ENCODE data around the gene CYREN. TPM values are rescaled to one million over a fixed set of nuclear protein-coding genes. Genes with fewer than 3 reads are reported as not detected.

CYREN gene
- total RNA-seq, 1 donor from 2014 or later = 35.8 TPM

DNA sequence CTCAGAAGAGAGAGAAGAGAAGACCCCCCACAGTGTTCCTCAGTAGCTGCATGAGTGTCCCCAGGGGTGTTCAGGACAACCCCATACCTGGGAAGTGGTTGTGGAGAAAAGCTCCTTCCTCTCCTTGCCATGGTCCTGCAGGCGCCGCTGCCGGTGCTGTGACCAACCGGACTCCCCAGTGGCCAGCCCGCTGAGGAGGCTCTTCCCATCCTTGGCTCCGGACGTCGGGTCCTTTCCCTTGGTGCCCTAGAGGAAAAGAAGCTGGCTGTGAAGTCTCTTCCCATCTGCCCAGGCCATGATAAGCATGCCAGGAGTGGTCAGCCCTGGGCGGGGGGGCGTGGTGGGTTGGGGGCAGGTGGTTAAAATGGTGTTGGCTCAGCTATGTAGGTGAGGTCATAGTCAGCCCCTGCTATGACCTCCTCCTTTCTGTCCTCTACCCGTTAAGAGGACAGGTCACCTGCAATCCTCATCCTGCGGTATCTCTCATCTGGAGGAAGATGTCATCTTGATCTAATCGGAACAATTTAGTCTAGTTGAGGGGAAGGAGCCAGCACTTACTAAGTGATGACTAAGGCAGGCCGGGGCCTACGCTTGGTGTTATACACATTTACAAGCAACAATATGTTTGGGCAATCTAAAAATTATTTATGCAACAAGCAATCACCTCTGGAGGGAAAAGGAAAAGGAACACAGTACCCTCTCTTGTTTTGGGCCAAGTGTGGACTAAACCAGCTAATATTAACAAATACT, 27.6 kb upstream of the CYREN start:
- DNase-seq (ENCODE audit: low spot score) = no peak

DNA sequence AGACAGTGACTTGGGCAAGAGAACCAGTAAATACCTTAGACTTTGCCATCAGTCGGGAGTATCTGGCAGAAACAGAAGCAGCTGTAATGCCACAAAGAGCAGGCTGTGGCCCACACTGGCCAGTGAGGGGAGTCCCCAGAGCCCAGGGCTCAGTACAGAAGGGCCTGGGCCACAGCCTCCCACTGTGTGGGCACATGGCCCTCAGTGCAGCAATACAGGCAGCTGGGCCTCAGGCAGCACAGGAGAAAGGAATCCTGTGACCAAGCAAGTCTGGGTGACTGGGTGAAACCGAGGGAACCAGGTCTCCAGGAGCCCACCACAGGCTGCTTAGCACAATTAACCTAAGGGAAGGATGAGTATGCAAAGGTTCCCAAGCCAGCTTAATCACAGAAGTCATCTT, 26.8 kb upstream of the CYREN start:
- DNase-seq (ENCODE audit: low spot score) = no peak

DNA sequence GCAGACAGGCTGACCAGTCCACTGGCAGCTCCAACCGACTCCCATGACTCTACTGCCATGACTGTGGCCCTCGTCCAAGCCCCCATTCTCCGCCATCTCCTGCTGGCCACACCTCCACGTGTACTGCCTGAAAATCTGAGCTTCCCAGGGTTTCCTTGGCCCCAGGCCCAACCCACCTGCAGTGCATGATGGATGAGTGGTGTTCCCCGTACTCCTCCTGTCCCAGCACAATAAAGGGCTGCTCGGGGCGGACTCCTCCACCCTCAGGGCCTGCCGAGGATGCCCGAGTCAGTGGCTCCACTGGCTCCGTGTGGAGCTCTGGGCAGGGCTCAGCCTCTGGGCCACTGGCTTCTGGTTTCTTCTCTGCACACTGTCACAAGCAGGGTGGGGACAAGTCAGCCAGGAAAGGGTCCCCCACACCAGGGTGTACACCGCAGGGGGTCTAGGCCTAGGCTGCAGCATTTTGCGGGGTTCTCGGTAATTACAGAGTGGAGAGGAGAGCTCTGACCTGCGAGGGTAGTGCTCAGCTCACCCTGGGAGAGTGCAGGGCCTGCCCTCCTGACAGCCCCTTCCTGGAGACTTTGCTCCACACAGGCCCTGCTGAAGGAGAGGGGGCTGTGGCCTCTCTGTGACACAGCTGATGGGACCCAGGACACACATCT, 25.6 kb upstream of the CYREN start:
- DNase-seq (ENCODE audit: low spot score) = no peak

DNA sequence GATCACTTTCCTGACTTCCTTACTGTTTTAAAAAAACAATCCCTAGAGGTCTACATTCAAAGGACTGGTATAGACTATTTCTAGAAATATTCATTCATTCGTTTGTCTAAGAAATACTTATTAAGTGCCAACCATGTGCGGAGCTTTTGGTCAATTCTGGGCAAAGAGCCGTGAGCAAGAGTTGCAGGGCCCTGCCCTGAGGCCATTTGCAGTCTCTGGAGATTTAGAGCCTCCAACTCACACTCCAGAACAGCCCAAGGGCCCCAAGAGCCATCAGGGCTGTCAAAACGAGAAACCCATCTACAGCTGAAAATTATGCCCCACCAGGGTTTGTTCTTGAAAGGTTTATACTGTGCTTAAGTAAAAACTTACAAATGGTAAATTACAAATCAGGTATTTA, 24.6 kb upstream of the CYREN start:
- no peak for DNase-seq (ENCODE audit: low spot score)

DNA sequence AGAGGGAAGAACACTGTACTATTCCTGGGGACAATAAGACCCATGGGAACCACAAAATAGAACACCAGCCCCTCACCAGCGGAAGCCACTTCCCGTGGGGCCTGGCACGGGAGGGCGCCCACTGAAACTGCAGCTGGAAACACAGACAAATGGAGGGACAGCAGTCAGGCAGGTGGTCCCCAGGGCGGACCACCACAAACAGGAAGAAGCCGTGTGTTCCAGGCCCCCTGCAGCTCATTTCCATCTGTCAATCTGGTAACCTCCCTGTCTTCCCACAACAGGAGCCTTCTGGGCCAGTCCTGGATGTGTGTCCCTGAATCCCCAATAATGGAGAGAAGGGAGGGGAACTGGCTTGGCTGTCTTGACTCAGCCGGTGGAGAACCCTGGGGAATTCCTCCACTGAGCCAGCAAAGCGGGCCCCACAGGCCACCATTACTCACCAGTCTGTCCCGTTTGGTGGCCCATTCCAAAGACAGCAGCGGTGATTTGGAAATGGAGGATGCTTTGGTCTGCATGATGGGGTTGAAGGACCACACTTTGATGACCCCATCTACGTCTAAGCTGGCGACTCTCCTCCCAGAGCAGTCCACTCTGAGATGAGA, 24.1 kb upstream of the CYREN start:
- DNase-seq (ENCODE audit: low spot score) = no peak

DNA sequence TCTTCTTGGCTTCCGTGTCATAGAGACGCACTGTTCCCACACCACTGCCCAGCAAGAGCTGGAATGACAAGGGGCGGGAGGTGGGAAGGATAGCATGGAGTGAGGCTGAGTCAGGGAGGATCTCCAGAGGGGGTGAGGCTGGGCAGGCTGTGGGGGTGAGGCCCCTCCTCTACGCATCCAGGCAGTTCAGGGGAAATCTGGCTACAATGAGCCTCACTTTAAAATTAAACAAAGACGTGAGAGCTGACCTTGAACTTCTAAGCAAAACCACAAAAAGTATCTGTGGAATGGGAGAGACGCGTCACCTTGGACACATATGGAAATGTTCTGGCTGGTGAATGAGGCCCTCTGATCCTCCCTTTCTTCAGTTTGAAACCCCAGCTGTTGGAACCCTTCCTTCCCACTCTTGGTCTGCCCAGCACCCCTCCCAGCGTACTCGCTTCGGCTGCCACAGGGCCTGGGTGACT, 23.1 kb upstream of the CYREN start:
- DNase-seq (ENCODE audit: low spot score) = no peak

DNA sequence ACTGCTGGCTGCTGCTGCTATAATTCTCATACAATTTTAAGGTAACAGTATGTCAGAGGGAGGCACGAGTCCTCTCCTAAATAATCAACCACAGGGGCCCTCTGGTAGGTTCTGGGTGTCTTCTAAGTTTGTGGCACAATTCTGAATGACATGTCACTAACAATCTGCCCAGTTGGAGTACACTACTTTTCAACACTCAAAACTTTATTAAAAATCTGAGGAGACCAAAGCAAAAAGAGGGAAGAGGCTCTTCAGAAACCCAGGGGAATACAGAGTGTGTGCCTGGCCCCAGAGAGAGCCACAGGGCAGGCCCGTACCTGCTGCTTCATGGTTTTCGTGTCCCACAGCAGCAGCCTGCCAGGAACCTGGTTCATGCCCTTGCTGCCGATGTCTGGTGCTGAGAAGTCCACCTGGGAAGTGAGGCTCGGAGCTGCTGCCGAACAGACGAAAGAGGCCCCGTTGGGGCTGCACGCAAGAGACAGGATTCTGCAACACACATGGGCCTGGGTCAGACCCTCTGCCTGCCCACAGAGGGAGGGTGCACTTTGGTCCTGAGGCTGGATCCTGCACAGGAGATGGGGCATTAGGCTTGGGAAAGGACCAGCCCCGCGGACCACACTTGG, 22.5 kb upstream of the CYREN start:
- DNase-seq (ENCODE audit: low spot score) = no peak

DNA sequence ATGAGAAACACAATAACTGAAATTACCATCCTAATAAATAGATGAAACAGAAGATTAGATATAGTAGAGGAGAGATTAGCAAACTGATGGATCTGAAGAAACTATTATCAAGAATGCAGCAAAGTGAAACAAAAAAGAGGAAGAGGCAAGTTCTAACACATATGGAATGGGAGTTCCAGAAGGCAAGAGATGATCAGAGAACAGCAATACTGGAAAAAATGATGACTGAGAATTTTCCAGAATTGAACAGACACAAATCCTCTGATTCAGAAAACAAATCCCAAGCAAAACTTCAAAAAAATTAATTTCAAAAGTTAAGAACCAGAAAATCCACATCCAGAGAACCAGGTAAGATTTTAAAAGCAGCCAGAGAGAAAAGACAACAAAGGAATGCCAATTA, 20.2 kb upstream of the CYREN start:
- no peak for DNase-seq (ENCODE audit: low spot score)

DNA sequence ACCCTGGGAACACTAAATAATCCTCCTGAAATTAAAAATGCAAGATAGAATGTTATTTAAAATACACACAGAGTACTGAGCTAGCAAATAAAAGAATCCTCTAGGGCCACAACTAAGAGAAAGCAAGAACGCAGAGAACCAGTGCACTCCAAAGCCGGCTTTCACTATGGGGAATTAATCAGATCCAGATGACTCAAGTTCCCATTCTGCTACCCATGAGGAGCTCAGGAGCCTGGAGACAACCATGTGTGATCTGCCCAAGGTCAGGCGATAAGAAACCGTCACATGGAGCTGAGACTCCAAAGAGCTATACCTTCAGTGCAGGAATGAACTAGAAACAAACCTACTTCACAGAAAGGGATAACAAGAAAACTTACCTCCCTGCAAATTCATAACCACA, 19.5 kb upstream of the CYREN start:
- no peak for DNase-seq (ENCODE audit: low spot score)

DNA sequence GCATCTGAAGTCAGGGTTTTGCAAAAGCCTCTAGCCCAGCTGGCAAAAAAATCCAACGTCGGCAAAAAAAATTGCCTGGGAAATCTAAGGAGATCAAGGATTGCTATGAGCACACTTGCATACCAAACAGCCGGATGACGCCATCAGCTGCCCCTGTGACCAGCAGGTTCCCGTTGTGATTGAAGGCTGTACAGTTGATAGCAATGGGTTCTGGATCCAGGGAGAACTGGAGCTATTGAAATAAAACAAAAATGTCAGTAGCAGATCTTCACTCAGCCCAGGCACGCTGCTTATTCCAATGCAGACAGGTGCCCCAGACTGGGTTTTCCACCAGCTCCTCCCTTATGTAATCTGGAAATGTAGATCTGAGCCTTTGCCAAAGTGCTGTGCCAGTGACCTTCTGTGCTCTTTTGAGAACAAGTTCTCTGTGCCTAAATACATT, 18.7 kb upstream of the CYREN start:
- peak; percentile 55 for DNase-seq (ENCODE audit: low spot score)

DNA sequence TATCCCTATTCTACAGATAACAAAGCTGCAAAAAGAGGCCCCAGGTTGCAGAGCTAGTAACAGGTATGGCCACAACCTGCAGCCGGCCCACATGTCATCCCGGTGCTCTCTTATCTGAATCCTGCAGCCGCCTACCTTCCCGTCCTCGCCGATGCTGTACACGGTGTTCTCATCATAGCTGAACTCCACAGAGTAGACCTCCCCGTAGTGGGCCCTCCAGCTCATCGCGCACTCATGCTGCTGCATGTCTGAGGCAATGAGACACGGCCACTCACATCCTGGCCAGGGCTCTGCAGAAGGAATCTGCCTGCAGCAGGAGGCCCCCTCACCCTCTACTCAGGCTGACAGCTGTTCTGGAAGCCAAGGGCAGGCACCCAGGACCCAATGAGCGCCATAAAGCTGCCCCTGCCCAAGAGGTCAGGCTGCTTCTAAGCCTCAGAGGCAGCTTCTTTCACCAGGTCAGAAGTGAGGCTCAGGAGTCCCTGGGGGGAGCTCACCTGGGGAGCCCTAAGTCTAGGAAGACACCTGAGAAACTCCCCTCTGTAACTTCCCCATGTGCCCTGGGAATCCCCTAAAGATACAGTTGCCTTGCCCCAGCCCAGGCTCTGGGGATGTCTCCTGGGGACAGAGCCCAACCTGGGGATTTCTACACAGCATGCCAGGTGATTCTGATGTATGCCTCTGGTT, 17.9 kb upstream of the CYREN start:
- DNase-seq (ENCODE audit: low spot score) = peak; percentile 65

DNA sequence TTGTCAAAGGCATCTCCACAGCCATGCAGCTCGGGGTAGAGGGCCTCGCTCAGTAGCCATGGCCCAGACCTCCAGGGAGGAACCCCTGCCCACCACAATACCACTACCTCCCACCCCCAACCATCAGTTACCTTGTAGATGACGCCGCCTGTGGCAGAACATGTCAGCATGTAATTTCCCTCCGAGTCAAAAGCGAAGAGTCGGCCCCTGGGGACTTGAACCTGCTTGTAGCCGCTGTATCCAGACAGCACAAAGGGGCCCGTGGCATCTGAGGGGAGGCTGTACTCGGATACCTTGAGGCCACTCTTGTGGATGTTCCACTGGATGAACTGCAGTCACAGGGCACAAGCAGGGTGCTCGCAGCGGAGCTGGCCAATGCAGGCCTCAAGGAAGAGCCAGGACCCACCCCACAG, 16.3 kb upstream of the CYREN start:
- DNase-seq (ENCODE audit: low spot score) = peak; percentile 80

DNA sequence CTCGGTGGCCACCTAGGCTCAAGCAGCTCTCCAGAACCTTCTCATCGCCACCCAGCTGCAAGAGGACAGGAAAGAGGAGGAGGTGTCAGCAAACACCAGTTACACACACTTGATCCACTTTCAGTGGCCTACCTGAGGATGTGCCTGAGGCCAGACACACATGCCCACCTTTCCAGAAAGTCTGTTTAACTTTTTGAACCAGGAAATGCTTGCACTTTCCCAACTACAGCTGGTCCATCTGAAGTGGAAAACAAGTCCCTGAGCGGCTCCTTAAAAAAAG, 15.7 kb upstream of the CYREN start:
- DNase-seq (ENCODE audit: low spot score) = no peak

DNA sequence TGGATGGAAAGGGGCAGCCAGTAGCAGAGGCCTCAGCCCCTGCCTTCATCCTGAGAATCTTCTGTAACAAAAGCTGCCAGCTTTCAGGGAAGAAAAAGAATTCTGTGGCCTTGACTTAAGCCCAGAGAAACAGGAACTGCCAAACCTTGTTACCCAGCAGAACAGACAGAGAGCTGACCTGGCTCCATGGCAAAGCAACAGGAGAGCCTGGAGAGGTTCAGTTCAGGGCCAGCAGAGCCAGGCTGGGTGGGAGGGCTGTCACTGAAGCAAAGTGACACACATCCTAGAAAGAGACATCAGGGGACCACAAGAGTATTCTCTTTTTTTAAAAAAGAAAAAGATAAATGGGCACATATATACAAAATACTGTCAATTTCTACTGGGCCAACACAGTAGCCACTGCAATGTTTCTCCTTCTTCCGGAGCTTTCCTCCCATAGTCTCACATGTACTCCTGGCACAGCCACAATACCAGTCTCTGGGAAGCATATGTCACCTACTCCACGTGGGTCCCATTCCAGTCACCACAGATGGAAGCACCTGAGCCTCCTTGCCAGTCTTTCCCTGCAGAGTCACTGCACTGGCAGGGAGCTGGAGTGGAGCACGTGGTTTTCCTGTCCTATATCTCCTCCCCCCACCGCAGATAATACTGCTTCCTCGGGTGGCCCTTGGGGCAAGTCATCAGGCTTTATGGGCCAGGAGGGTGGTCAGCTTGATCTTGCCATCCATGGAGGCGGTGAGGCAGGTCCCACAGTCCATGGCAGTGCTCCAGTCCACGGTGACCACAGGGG, 15.2 kb upstream of the CYREN start:
- DNase-seq (ENCODE audit: low spot score) = peak; percentile 82

DNA sequence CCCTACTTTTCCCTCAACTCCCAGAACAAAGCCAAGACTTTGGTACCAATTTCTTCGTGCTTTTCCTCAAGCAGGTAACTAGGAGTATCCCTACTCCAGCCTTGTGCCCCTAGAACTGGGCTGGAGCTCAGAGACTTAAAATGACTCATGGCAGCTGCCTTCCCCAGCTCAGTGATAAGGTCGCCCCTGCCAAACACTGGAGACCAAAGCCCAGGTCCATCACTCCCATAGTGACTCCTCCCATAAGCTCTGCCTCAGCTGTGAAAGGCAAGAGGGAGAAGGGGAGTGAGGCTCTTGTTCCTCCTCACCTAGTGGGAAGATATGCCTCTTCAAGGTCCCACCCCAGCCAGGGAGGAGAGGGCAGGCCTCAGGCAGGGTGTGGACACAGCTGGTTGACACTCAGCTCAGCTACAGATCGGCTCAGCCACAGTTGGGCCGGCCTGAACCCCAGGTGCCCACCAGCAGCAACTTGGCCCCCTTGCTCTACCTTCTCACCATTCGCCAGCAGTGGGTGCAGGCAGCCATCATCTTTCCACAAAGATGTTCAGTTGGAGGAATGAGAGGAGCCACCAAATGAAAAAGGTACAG, 13.8 kb upstream of the CYREN start:
- no peak for DNase-seq (ENCODE audit: low spot score)

DNA sequence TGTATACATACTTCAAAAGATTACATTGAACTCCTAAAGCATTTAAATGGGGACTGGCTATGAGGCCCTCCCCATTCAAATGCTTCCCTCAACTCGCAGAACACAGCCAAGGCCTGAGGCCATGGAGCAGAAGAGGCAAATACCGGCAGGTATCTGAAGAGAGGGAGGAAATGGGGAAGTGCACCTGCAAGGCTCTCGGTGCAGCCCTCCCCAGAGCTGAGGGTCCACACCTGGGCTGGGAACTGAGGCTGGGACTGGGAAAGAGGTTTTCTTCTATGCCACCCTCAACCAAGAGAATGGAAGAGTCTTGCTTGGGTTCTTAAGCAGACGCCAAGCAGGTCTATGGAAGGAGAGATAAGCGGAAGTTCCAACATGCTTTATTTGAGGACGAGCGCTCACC, 13.0 kb upstream of the CYREN start:
- no peak for DNase-seq (ENCODE audit: low spot score)

DNA sequence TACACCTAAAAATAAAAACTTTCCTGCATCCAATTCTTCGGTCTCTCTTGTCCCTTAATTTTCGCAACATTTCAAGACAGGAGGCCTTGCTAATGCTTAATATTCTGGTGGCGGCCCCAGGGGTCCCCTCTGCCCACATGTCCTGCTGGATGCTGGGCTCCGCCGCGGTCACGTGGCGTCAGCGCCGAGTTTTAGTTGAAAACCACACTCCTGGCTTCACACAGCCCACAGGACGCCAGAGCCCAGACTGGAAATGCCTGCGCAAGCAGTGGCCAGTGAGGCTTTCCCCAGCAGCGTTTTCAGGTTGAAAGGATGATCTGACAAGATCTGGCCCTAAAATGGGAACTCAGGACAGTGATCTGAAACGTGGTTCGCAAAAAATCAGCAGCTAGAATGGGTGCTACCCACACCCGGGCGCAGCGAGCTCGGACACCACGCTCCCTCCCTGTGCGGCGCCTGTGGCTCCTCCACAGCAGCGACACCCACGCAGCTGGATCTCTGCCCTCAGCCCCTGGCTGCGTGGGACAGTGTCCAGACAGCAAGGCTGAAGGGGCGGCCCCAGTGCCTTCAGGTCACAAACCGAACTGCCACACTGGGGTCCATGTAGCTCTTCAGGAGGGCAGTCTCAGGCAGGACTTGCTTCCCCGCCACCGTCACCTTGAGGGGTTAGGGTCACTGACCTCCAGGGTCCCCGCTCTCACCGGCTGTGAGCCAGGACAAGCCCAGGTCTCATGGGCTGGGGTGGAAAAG, 11.6 kb upstream of the CYREN start:
- DNase-seq (ENCODE audit: low spot score) = no peak

DNA sequence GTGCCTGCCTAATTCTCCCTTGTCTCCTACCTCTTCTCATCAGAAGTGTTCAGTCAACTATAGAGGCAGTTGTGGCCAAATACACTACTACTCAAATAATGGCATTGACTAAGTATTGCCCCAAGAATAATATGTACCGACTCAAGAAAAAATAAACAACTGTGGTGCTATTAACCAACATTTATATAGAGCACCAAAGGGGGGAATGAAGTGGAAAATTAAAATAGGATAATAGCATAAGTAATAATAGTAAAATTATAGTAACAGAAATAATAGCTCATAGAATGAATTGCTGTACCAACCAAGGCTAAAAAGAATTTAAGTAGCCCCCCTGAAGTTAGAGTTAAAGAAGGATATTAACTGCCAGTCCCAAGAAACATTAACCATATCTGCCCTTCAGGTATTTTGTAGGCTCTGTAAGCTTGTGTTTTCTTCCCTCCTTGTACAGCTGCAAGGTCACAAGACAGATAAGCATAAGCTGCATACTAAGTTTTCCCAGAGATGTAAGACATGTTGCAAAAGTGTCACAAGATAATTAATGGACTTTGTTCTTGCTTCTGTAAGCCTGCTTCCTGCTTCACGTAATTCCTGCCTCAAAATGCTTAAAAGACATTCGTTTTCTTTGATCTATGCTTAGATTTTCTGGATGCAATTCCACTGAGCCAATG, 10.9 kb upstream of the CYREN start:
- no peak for DNase-seq (ENCODE audit: low spot score)

DNA sequence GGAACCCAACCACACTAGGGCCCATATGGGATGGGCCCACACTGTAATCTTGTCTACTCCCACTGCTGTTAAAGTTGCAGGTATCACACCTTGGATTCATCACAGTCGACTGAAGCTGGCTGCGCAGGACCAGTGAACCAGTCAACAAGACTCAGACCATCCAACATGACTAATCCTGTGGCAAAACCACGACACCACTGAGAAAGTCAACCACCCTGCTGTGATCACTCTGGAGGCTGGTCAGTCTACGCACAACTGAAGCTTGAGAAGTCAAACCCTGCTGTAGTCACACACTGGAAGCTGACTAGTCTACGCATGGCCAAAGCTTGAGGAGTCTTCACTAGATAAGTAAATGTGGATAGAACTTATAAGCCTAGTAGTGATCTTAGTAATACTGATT, 9.6 kb upstream of the CYREN start:
- DNase-seq (ENCODE audit: low spot score) = no peak

Measured in mesenteric fat pad (tissue), 1 donor.